Neural cell (in vitro differentiated cells): ENCODE measurements around the gene KRT40. TPM values are rescaled to one million over a fixed set of nuclear protein-coding genes. Genes with fewer than 3 reads are reported as not detected.

Source experiments
- H2AFZ ChIP-seq: fragments of 200-600, 300-800 bp; sonication (generic), shearing (Covaris generic); 2 replicates; pipeline ENCODE4 v1.6.0; 2014; ENCODE audit warnings: low read depth, mild to moderate bottlenecking, antibody characterized with exemption, low read length, moderate library complexity
- H3F3A ChIP-seq: fragments of 200-600 bp; shearing (Covaris generic); 2 replicates; pipeline ENCODE4 v1.6.1; 2016; ENCODE audit warnings: mild to moderate bottlenecking, moderate library complexity, mixed read lengths, antibody characterized with exemption, low read length; ENCODE audit not compliant: insufficient read depth, poor library complexity, severe bottlenecking
- H3K27ac ChIP-seq: fragments of 200-600, 300-800 bp; sonication (generic), shearing (Covaris generic); 2 replicates; pipeline ENCODE4 v1.5.1; 2014; ENCODE audit warnings: mild to moderate bottlenecking, low read length, moderate library complexity
- H3K27me3 ChIP-seq: fragments of 300-800, 200-600 bp; sonication (generic), shearing (Covaris generic); 2 replicates; pipeline ENCODE4 v1.6.0; 2014; ENCODE audit warnings: mild to moderate bottlenecking, low read depth, low read length, moderate library complexity; ENCODE audit not compliant: insufficient read depth
- H3K36me3 ChIP-seq: fragments of 300-800, 200-600 bp; sonication (generic), shearing (Covaris generic); 2 replicates; pipeline ENCODE4 v1.5.1; 2014; ENCODE audit warnings: mild to moderate bottlenecking, antibody characterized with exemption, low read length, moderate library complexity; ENCODE audit not compliant: insufficient read depth
- H3K4me2 ChIP-seq: fragments of 300-800, 200-600 bp; sonication (generic), shearing (Covaris generic); 2 replicates; pipeline ENCODE4 v1.6.0; 2014; ENCODE audit warnings: mild to moderate bottlenecking, low read length
- H3K4me3 ChIP-seq: fragments of 300-800, 200-600 bp; sonication (generic), shearing (Covaris generic); 2 replicates; pipeline ENCODE4 v1.5.1; 2014; ENCODE audit warnings: mild to moderate bottlenecking, low read length, moderate library complexity
- H3K79me2 ChIP-seq: fragments of 200-600 bp; shearing (Covaris generic); replicated peaks from 2 replicates; pipeline ENCODE4 v1.6.0; 2014; ENCODE audit warnings: mild to moderate bottlenecking, low read length, moderate library complexity; ENCODE audit not compliant: insufficient read depth
- H3K9ac ChIP-seq: fragments of 300-800, 200-600 bp; sonication (generic), shearing (Covaris generic); 2 replicates; pipeline ENCODE4 v1.6.1; 2016; ENCODE audit warnings: mild to moderate bottlenecking, low read length, mixed read lengths
- H3K9me2 ChIP-seq: fragments of 200-600 bp; shearing (Covaris generic); 2 replicates; pipeline ENCODE4 v1.6.1; 2016; ENCODE audit warnings: mild to moderate bottlenecking, low read length, mixed read lengths; ENCODE audit not compliant: insufficient read depth
- H3K9me3 ChIP-seq: fragments of 200-600, 300-800 bp; sonication (generic), shearing (Covaris generic); 2 replicates; pipeline ENCODE4 v1.6.1; 2016; ENCODE audit warnings: mild to moderate bottlenecking, mixed run types, low read length, moderate library complexity, mixed read lengths
- H4K20me1 ChIP-seq: fragments of 200-600 bp; shearing (Covaris generic); 2 replicates; pipeline ENCODE4 v1.6.1; 2016; ENCODE audit warnings: mild to moderate bottlenecking, mixed run types; ENCODE audit not compliant: insufficient read depth
- CTCF ChIP-seq: fragments of 450-650 bp; IDR thresholded peaks from 2 replicates; pipeline ENCODE4 v1.5.1; 2014; ENCODE audit warnings: antibody characterized with exemption, mild to moderate bottlenecking, moderate library complexity; ENCODE audit not compliant: poor library complexity, severe bottlenecking
- EP300 ChIP-seq: fragments of 450-650 bp; conservative IDR thresholded peaks from 2 replicates; pipeline ENCODE4 v1.6.1; 2014; ENCODE audit warnings: antibody characterized with exemption, mild to moderate bottlenecking, moderate library complexity; ENCODE audit not compliant: poor library complexity, severe bottlenecking
- EZH2 ChIP-seq: fragments of 200-600, 300-800 bp; shearing (Covaris generic), sonication (generic); IDR thresholded peaks from 2 replicates; pipeline ENCODE4 v1.6.1; 2014; ENCODE audit warnings: antibody characterized with exemption, low read length, borderline replicate concordance, mild to moderate bottlenecking; ENCODE audit not compliant: insufficient read depth, poor library complexity, severe bottlenecking
- MXI1 ChIP-seq: fragments of 450-650 bp; conservative IDR thresholded peaks from 2 replicates; pipeline ENCODE4 v1.6.1; 2014; ENCODE audit warnings: antibody characterized with exemption, mild to moderate bottlenecking; ENCODE audit not compliant: poor library complexity, severe bottlenecking
- POLR2AphosphoS5 ChIP-seq: IDR thresholded peaks from 2 replicates; pipeline ENCODE4 v1.6.1; 2012
- RAD21 ChIP-seq: fragments of 450-650 bp; conservative IDR thresholded peaks from 2 replicates; pipeline ENCODE4 v1.6.1; 2014; ENCODE audit warnings: antibody characterized with exemption, mild to moderate bottlenecking, moderate library complexity
- REST ChIP-seq: IDR thresholded peaks from 2 replicates; pipeline ENCODE4 v1.6.1; 2012; ENCODE audit warnings: borderline replicate concordance
- SMC3 ChIP-seq: fragments of 450-650 bp; conservative IDR thresholded peaks from 2 replicates; pipeline ENCODE4 v1.6.1; 2014; ENCODE audit warnings: antibody characterized with exemption, mild to moderate bottlenecking, moderate library complexity; ENCODE audit not compliant: poor library complexity
- TAF1 ChIP-seq: IDR thresholded peaks from 2 replicates; pipeline ENCODE4 v1.6.1; 2012; ENCODE audit warnings: low read depth
- polyA plus RNA-seq: library from polyadenylated mRNA; depleted of rRNA; stranded (reverse); fragments of >200 nt; gene quantifications from 2 replicates; pipeline ENCODE4 v1.2.3, GENCODE V29; 2014

KRT40 gene
- polyA plus RNA-seq, 1 donor from 2014 or later, result not detected

- TF ChIP-seq REST (no peak), EP300 (no peak), MXI1 (no peak), POLR2AphosphoS5 (no peak), EZH2 (no peak), SMC3 (no peak), RAD21 (no peak), TAF1 (no peak), CTCF (no peak)
- H3K27me3 ChIP-seq, result no peaks in the 10 kb centered on the region
- H3F3A ChIP-seq, result no peaks in the 10 kb centered on the region
These were observed 9.0 kb upstream of the KRT40 start for GRCh38 chr17:40993084-40993483.

GRCh38 chr17:40992666-40993065 is 8.5 kb upstream of the KRT40 start:
- TF ChIP-seq SMC3 (no peak), TAF1 (no peak)
- H3F3A ChIP-seq, result no peaks in the 10 kb centered on the region

More at GRCh38 chr17:40993084-40993483, 9.0 kb upstream of the KRT40 start:
- Histone ChIP-seq H3K4me2 (no peak overlapping the region), H3K36me3 (no peaks in the 10 kb centered on the region), H4K20me1 (no peaks in the 10 kb centered on the region), H3K27ac (no peak overlapping the region), H3K9me2 (no peaks in the 10 kb centered on the region), H2AFZ (no peak overlapping the region), H3K9ac (no peak overlapping the region), H3K79me2 (no peaks in the 10 kb centered on the region), H3K4me3 (no peak overlapping the region), H3K9me3 (no peaks in the 10 kb centered on the region)

GRCh38 chr17:40986920-40987319 is 2.8 kb upstream of the KRT40 start:
- TF ChIP-seq RAD21 (no peak), REST (no peak), TAF1 (no peak), EP300 (no peak), MXI1 (no peak), CTCF (no peak), EZH2 (no peak), POLR2AphosphoS5 (no peak), SMC3 (no peak)
- Histone ChIP-seq H3K27me3 (no peaks in the 10 kb centered on the region), H3K27ac (no peak overlapping the region), H3K9me3 (no peaks in the 10 kb centered on the region), H3K4me3 (no peak overlapping the region), H3K36me3 (no peaks in the 10 kb centered on the region), H3F3A (no peaks in the 10 kb centered on the region), H3K79me2 (no peaks in the 10 kb centered on the region), H4K20me1 (no peaks in the 10 kb centered on the region), H3K9me2 (no peaks in the 10 kb centered on the region), H3K4me2 (no peak overlapping the region), H3K9ac (no peak overlapping the region), H2AFZ (no peak overlapping the region)

More at GRCh38 chr17:40992666-40993065, 8.5 kb upstream of the KRT40 start:
- Histone ChIP-seq H2AFZ (no peak overlapping the region), H3K79me2 (no peaks in the 10 kb centered on the region), H4K20me1 (no peaks in the 10 kb centered on the region), H3K9me2 (no peaks in the 10 kb centered on the region), H3K4me3 (no peak overlapping the region), H3K9ac (no peak overlapping the region), H3K27ac (no peak overlapping the region), H3K27me3 (no peaks in the 10 kb centered on the region), H3K9me3 (no peaks in the 10 kb centered on the region), H3K4me2 (no peak overlapping the region), H3K36me3 (no peaks in the 10 kb centered on the region)
